Caco-2 (cell line): Measurements from ENCODE around the gene QDPR. TPM values are rescaled to one million over a fixed set of nuclear protein-coding genes. Genes with fewer than 3 reads are reported as not detected.

Experiments used
- BruUV-seq: library from RNA; stranded (reverse); fragments of 400-500 nt; replicated peaks from 2 replicates; lab custom pipeline; 2021; lab: Mats Ljungman, UMichigan
- CTCF ChIA-PET: fragments of 300-600 bp; sonication (Branson Sonifier 250); formaldehyde crosslinking; loops from one replicate; lab custom pipeline; 2022; ENCODE audit warnings: antibody characterized with exemption; lab: Charles Lee
- POLR2A ChIA-PET: fragments of 300-600 bp; sonication (Branson Sonifier 250); formaldehyde crosslinking; loops from one replicate; lab custom pipeline; 2022; ENCODE audit warnings: antibody characterized with exemption; lab: Charles Lee
- DNase-seq, 2 experiments: peaks; one replicate each; pipeline versions ENCODE4 v3.0.0 to v3.0.0-alpha.2; 2020 to 2022
- H3K27me3 ChIP-seq: replicated peaks from 2 replicates; pipeline ENCODE4 v1.6.0; 2011; ENCODE audit warnings: low read length; ENCODE audit not compliant: control insufficient read depth, insufficient read depth
- H3K36me3 ChIP-seq: 2 replicates; pipeline ENCODE4 v1.5.1; 2011; ENCODE audit warnings: low read length; ENCODE audit not compliant: control insufficient read depth, insufficient read depth
- H3K4me1 ChIP-seq: fragments of 250-450 bp; sonication (Bioruptor Pico); 2 replicates; pipeline ENCODE4 v1.5.1; 2020; ENCODE audit warnings: mild to moderate bottlenecking
- H3K4me3 ChIP-seq: 2 replicates; pipeline ENCODE4 v1.5.1; 2011; ENCODE audit warnings: low read depth, mild to moderate bottlenecking, control low read depth, low read length
- H3K9me3 ChIP-seq: fragments of 250-450 bp; sonication (Bioruptor Pico); 2 replicates; pipeline ENCODE4 v1.5.1; 2020; ENCODE audit warnings: mild to moderate bottlenecking, moderate library complexity
- H3K27ac Mint-ChIP-seq: one replicate; pipeline ENCODE4 v1.8.0; 2022; ENCODE audit warnings: mixed read lengths; ENCODE audit not compliant: unreplicated experiment
- H3K27me3 Mint-ChIP-seq: one replicate; pipeline ENCODE4 v1.8.0; 2022; ENCODE audit warnings: mixed read lengths; ENCODE audit not compliant: insufficient read depth, unreplicated experiment
- H3K36me3 Mint-ChIP-seq: one replicate; pipeline ENCODE4 v1.8.0; 2022; ENCODE audit warnings: mild to moderate bottlenecking, mixed read lengths; ENCODE audit not compliant: insufficient read depth, unreplicated experiment
- H3K4me1 Mint-ChIP-seq: one replicate; pipeline ENCODE4 v1.8.0; 2022; ENCODE audit warnings: low read depth, mixed read lengths; ENCODE audit not compliant: unreplicated experiment
- H3K4me3 Mint-ChIP-seq: one replicate; pipeline ENCODE4 v1.8.0; 2022; ENCODE audit warnings: mild to moderate bottlenecking, moderate library complexity, mixed read lengths; ENCODE audit not compliant: unreplicated experiment
- H3K9me3 Mint-ChIP-seq: one replicate; pipeline ENCODE4 v1.8.0; 2022; ENCODE audit warnings: mixed read lengths; ENCODE audit not compliant: unreplicated experiment
- intact Hi-C: fragments of 100-400 bp; cut with micrococcal nuclease; formaldehyde crosslinking; loops from one replicate; pipeline ENCODE4 v1.10.0; 2022; ENCODE audit not compliant: unreplicated experiment
- total RNA-seq: library from RNA; stranded (reverse); gene quantifications from 2 replicates; pipeline ENCODE4 v1.2.3, GENCODE V29; 2022
- TF ChIP-seq, protein P1 (sequence below), 2 experiments: fragments of 200-600 bp in 1 of 2; IDR thresholded peaks; 1 replicate in 1 of 2; 2 replicates in 1 of 2; pipeline versions ENCODE4 v1.5.1 to v1.8.0; 2011 to 2022; ENCODE audit warnings: antibody characterized with exemption in 1 of 2, control low read depth in 1 of 2, inconsistent platforms in 1 of 2, low read depth in 1 of 2, low read length in 1 of 2, mild to moderate bottlenecking in 1 of 2, moderate library complexity in 1 of 2; ENCODE audit not compliant: insufficient read depth in 1 of 2, severe bottlenecking in 1 of 2, unreplicated experiment in 1 of 2

QDPR gene
- total RNA-seq, 1 experiment from 2014 or later, result 47.3 TPM

DNA sequence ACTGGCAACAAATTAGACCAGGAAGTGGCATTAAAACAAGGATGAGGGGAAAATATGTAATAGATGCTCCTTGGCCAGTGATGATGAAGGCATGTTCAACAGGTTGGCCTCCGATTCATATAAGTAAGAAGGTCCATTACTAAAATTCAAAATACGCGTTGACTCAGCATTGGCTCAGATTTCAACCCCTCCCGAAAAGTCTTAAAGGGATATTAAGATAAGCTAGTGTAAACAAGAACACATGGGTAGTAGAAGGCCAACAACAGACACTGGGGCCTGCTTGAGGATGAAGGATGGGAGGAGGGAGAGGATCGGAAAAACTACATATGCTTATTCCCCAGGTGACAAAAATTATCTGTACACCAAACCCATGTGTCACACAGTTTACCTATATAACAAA is 46.0 kb upstream of the QDPR start:
- H3K9me3 ChIP-seq, result no peaks in the 10 kb centered on the region
- no peaks in the 10 kb centered on the region for H3K36me3 Mint-ChIP-seq
- H3K27ac Mint-ChIP-seq, result no peak overlapping the region
- TF ChIP-seq, protein P1, sequence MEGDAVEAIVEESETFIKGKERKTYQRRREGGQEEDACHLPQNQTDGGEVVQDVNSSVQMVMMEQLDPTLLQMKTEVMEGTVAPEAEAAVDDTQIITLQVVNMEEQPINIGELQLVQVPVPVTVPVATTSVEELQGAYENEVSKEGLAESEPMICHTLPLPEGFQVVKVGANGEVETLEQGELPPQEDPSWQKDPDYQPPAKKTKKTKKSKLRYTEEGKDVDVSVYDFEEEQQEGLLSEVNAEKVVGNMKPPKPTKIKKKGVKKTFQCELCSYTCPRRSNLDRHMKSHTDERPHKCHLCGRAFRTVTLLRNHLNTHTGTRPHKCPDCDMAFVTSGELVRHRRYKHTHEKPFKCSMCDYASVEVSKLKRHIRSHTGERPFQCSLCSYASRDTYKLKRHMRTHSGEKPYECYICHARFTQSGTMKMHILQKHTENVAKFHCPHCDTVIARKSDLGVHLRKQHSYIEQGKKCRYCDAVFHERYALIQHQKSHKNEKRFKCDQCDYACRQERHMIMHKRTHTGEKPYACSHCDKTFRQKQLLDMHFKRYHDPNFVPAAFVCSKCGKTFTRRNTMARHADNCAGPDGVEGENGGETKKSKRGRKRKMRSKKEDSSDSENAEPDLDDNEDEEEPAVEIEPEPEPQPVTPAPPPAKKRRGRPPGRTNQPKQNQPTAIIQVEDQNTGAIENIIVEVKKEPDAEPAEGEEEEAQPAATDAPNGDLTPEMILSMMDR (IDR thresholded peaks at IDR 0.05; ENCODE audit: insufficient read depth in 1 of 2, low read depth in 1 of 2, low read length in 1 of 2, severe bottlenecking in 1 of 2, unreplicated experiment in 1 of 2), result no peak
- ChIA-PET POLR2A (no interaction called here), CTCF (no interaction called here)
- H3K27me3 ChIP-seq, result no peaks in the 10 kb centered on the region
- no peaks in the 10 kb centered on the region for H3K27me3 Mint-ChIP-seq
- DNase-seq, result no peak
- no TSS peak for BruUV-seq
- H3K4me3 Mint-ChIP-seq, result no peak overlapping the region
- no peaks in the 10 kb centered on the region for H3K36me3 ChIP-seq
- peaks cover 11% of the 10 kb centered on the region for H3K4me1 Mint-ChIP-seq
- no peaks in the 10 kb centered on the region for H3K9me3 Mint-ChIP-seq
- peaks cover 22% of the 10 kb centered on the region for H3K4me1 ChIP-seq
- intact Hi-C loops, result no loop called here
- H3K4me3 ChIP-seq, result no peak overlapping the region

DNA sequence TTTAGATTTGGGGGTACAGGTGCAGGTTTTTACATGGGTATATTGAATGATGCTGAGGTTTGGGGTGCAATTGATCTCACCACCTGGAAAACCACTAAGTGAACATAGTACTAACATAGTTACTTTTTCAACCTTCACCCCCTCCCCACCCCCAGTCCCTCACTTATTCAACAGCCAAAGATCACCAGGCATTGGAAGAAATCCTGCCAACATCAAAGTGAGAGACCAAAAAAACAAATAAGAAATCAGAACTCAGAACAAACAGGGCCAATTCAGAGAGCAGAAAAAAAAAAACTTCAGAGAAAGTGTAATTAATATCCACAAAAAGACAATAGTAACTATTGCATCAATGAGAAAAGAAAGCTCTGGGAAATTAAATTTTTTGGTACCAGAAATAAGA is 44.6 kb upstream of the QDPR start:
- Mint-ChIP-seq H3K27me3 (no peaks in the 10 kb centered on the region), H3K27ac (no peak overlapping the region), H3K9me3 (no peaks in the 10 kb centered on the region), H3K36me3 (no peaks in the 10 kb centered on the region), H3K4me1 (peaks cover 11% of the 10 kb centered on the region), H3K4me3 (no peak overlapping the region)
- intact Hi-C loops, result no loop called here
- Histone ChIP-seq H3K4me1 (peaks cover 22% of the 10 kb centered on the region), H3K27me3 (no peaks in the 10 kb centered on the region), H3K36me3 (no peaks in the 10 kb centered on the region), H3K4me3 (no peak overlapping the region), H3K9me3 (no peaks in the 10 kb centered on the region)
- no TSS peak for BruUV-seq
- DNase-seq, result no peak
- POLR2A ChIA-PET, result no interaction called here
- CTCF ChIA-PET, result no interaction called here
- TF ChIP-seq, protein P1 (IDR thresholded peaks at IDR 0.05; ENCODE audit: insufficient read depth in 1 of 2, low read depth in 1 of 2, low read length in 1 of 2, severe bottlenecking in 1 of 2, unreplicated experiment in 1 of 2), result no peak

DNA sequence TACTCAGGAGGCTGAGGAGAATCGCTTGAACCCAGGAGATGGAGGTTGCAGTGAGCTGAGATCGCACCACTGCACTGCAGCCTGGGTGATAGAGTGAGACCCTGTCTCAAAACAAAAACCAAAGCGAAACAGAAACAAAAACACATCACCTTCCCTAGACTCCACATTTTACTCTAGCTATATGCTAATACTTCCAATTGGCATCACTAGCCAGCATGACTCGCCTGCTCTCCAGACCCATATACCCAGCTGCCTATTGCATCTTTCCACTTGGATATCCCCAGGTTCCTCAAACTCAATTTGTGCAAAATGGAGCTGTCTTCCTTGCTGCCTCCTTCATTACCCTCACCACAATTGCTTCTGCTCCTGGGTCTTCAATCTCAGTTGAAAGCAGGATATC is 42.7 kb upstream of the QDPR start:
- Mint-ChIP-seq H3K27ac (no peak overlapping the region), H3K4me1 (peaks cover 11% of the 10 kb centered on the region), H3K9me3 (no peaks in the 10 kb centered on the region), H3K36me3 (no peaks in the 10 kb centered on the region), H3K4me3 (no peak overlapping the region), H3K27me3 (no peaks in the 10 kb centered on the region)
- BruUV-seq, result no TSS peak
- Histone ChIP-seq H3K4me3 (no peak overlapping the region), H3K36me3 (no peaks in the 10 kb centered on the region), H3K4me1 (peaks cover 21% of the 10 kb centered on the region), H3K9me3 (no peaks in the 10 kb centered on the region), H3K27me3 (no peaks in the 10 kb centered on the region)
- ChIA-PET POLR2A (no interaction called here), CTCF (no interaction called here)
- DNase-seq, result no peak
- TF ChIP-seq, protein P1 (IDR thresholded peaks at IDR 0.05; ENCODE audit: insufficient read depth in 1 of 2, low read depth in 1 of 2, low read length in 1 of 2, severe bottlenecking in 1 of 2, unreplicated experiment in 1 of 2), result no peak
- intact Hi-C loops, result no loop called here
